ENCODE measurements around the gene XPO5. TPM values are rescaled to one million over a fixed set of nuclear protein-coding genes. Genes with fewer than 3 reads are reported as not detected.

The XPO5 gene
- total and polyA plus RNA-seq, 9 of the 15 experiments (the other 6 are each of a cell fraction or from before 2014, with no cell fraction given) = 36.0 to 170 (median 99.1) TPM

DNA sequence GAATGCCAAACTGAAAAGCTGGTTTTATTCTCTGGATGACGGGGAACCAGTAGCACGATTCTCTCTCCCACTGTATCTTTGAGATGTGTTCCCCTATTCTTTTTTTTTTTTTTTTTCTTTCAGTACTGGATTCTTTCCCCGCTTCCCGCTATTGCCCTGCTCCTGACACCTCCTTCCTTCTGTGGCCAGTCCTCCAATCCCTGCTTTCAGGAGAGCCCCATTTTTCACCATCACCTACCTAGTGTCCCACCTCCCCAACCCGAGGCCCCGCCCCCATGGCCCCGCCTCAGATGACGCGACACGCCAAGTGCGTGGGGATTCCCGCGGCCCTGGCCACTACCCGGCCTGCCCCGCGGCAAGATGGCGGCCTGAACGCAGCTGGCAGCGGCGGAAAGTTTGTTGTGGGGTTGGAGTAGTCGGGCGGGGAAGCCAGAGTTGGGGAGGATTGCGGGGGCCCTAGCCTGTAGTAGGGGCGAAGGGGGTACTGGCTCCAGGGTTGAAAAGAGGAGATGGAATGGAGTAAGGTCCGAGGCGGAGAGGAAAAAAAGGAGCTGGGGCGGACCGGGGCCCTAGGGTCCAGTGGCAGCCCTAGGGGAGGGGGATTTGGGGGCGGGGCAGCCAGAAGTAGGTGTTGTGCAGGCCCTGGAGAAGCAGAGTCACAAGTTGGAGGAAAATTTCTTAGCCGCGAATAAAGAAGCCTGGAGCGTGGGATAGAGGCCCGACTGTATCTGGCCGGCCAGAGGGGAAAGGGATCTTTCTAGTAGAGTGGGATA is 98.4 kb downstream of the XPO5 start, which contains the start of gene TJAP1 (continued):
- TF ChIP-seq E2F3 (CRISPR knock-in tag; IDR thresholded peaks at IDR 0.05) = no peak
- no peak for TF ChIP-seq ZNF778 (CRISPR knock-in tag; IDR thresholded peaks at IDR 0.05)
- peak; percentile 89 for TF ChIP-seq GMEB1 (CRISPR knock-in tag; IDR thresholded peaks at IDR 0.05)
- TF ChIP-seq ZNF347 (CRISPR knock-in tag; IDR thresholded peaks at IDR 0.05; ENCODE audit: low read depth) = no peak
- no peak for TF ChIP-seq ZNF584 (CRISPR knock-in tag; IDR thresholded peaks at IDR 0.05; ENCODE audit: low read depth)
- no peak for TF ChIP-seq RFX5 (IDR thresholded peaks at IDR 0.05; ENCODE audit: low read depth, low read length)
- TF ChIP-seq, protein P1, sequence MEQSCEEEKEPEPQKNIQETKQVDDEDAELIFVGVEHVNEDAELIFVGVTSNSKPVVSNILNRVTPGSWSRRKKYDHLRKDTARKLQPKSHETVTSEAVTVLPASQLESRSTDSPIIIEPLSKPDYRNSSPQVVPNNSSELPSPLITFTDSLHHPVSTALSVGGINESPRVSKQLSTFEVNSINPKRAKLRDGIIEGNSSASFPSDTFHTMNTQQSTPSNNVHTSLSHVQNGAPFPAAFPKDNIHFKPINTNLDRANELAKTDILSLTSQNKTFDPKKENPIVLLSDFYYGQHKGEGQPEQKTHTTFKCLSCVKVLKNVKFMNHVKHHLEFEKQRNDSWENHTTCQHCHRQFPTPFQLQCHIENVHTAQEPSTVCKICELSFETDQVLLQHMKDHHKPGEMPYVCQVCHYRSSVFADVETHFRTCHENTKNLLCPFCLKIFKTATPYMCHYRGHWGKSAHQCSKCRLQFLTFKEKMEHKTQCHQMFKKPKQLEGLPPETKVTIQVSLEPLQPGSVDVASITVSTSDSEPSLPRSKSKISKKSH (CRISPR knock-in tag; IDR thresholded peaks at IDR 0.05) = no peak
- peak; percentile 67 for TF ChIP-seq JUND (IDR thresholded peaks at IDR 0.05; ENCODE audit: borderline replicate concordance, low read depth, low read length)
- TF ChIP-seq JUND (tag; IDR thresholded peaks at IDR 0.05; ENCODE audit: borderline replicate concordance, low read depth, low read length) = no peak; the same call in 2 of the 3 replicates
- TF ChIP-seq C11orf30 (IDR thresholded peaks at IDR 0.05; ENCODE audit: low read depth) = peak; percentile 93
- TF ChIP-seq MTA3 (IDR thresholded peaks at IDR 0.05; ENCODE audit: borderline replicate concordance) = no peak; the same call in 1 of the 2 replicates
- peak; percentile 93 for TF ChIP-seq ZFX (CRISPR knock-in tag; IDR thresholded peaks at IDR 0.05)
- no peak for TF ChIP-seq ZNF740 (CRISPR knock-in tag; IDR thresholded peaks at IDR 0.05)
- no peak for TF ChIP-seq ZNF740 (tag; IDR thresholded peaks at IDR 0.05)
- TF ChIP-seq MAZ (CRISPR knock-in tag; conservative IDR thresholded peaks at IDR 0.05 in 1 of 2, IDR thresholded peaks at IDR 0.05 in 1 of 2) = peak in 1 of 2 experiments; percentile 74; a peak in 1 of 4 replicates
- 0 out of 2 replicates have a peak, but pooled peaks have one; percentile 46 for TF ChIP-seq LCOR (CRISPR knock-in tag; IDR thresholded peaks at IDR 0.05)
- no peak for TF ChIP-seq HNRNPUL1 (IDR thresholded peaks at IDR 0.05; ENCODE audit: low read length)
- no peak for TF ChIP-seq CBX5 (IDR thresholded peaks at IDR 0.05; ENCODE audit: borderline replicate concordance, low read depth)
- no peak for TF ChIP-seq FOXJ2 (tag; IDR thresholded peaks at IDR 0.05)
- TF ChIP-seq ZMIZ1 (IDR thresholded peaks at IDR 0.05; ENCODE audit: low read depth in 2 of 2, low read length in 2 of 2) = no peak; a peak in 1 of 4 replicates
- TF ChIP-seq TCF3 (CRISPR knock-in tag; IDR thresholded peaks at IDR 0.05) = no peak
